ENCODE measurements around the gene RAN.
"Not testable (repeated sequence)": the region's sequence is repeated elsewhere in the genome, so short reads cannot be mapped to it uniquely, and the experiment has no call there.

Gene RAN

DNA sequence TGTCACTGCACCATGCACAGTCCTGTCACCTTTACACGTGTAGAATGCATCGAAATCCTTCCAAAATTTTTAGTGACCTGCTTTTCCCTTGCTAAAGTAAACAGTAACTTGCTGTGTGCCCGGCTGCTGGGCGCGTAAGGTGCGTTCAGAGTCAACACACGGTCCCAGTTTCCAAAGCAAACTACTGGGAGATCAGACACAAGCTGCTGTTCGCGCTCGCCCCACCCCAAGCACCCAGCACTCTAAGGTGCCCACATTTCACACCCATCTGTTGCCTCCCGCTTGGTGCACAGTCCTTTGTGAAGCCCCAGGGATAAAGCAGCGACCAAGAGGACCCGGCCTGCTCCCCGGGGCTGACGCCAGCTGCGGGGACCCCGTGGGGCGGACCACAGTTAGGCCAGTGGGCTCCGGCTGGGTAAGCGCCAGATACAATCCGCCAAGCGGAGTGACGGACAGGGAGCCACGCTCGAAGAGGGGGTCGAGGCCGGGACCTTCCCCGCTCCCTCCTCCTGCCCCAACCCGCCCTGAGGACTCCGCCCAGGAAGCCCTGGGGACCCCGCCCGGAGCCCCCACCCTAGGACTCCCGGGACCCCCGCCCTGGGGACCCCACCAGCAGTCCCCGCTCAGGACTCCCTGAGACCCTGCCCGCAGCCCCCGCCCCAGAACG lies 33.4 kb upstream of the RAN start:
- TF ChIP-seq, protein P1, sequence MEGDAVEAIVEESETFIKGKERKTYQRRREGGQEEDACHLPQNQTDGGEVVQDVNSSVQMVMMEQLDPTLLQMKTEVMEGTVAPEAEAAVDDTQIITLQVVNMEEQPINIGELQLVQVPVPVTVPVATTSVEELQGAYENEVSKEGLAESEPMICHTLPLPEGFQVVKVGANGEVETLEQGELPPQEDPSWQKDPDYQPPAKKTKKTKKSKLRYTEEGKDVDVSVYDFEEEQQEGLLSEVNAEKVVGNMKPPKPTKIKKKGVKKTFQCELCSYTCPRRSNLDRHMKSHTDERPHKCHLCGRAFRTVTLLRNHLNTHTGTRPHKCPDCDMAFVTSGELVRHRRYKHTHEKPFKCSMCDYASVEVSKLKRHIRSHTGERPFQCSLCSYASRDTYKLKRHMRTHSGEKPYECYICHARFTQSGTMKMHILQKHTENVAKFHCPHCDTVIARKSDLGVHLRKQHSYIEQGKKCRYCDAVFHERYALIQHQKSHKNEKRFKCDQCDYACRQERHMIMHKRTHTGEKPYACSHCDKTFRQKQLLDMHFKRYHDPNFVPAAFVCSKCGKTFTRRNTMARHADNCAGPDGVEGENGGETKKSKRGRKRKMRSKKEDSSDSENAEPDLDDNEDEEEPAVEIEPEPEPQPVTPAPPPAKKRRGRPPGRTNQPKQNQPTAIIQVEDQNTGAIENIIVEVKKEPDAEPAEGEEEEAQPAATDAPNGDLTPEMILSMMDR (IDR thresholded peaks at IDR 0.05; ENCODE audit: low read depth, low read length) = no peak

DNA sequence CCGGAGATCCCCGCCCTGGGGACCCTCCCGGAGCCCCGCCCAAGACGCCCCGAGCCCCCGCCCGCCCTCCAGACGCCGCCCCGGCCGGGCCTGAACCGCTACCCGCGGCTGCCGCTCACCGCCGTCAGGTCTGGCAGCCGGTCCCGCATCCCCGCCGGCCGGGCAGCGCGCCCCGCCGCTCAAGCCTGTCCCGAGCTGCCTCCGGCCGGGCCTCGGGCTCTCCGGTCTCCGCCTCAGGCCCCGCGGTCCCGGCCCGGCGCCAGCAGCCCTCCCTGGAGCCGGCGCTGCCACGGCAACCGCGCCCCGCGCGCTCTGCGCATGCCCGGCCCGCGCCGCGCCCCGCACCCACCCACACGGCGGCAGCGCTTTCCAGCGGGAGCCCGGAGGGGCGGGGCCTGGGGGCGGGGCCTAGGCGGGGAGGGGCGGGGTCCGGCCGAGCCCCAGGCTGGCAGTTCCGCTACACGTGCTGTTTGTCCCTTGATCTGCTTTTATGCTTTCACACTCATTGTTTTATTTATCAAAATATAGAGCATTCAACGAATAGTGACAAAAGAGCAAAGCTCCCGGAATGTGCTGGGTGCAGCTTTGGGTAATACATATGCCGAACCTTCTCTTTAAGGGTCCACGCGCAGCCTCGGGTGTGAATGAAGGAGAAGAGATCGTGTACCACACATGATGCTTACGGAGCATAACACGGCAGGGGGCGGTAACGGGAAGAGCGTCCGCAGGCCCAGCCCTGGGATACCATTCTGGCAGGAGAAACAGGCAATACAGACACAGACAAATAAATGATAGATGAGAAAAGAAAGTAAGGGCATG lies 32.7 kb upstream of the RAN start, which contains the start of gene STX2:
Gene STX2 (minus strand): TSS at position 300 of the 819 bp plus-strand sequence. CDS start 151 bp downstream, at position 149.
- TF ChIP-seq, protein P1 (IDR thresholded peaks at IDR 0.05; ENCODE audit: low read depth, low read length) = no peak
- H3K4me3 ChIP-seq (replicated peaks in 1 of 2; ENCODE audit: low read depth in 2 of 2, low read length in 2 of 2) = peak within 1 kb of the TSS; percentile 87 to 91
- peak; percentile 82 to 84 for DNase-seq (ENCODE audit: low read depth in 2 of 2)

More for the DNA sequence above, 33.4 kb upstream of the RAN start:
- peak overlapping the region; percentile 87 to 91 for H3K4me3 ChIP-seq (replicated peaks in 1 of 2; ENCODE audit: low read depth in 2 of 2, low read length in 2 of 2)
- DNase-seq (ENCODE audit: low read depth in 2 of 2) = peak; percentile 26 to 40

- no peak for DNase-seq (ENCODE audit: low read depth in 2 of 2)
- H3K4me3 ChIP-seq (replicated peaks in 1 of 2; ENCODE audit: low read depth in 2 of 2, low read length in 2 of 2) = peak overlapping the region in 1 of 2 donors; percentile 44
- TF ChIP-seq, protein P1 (IDR thresholded peaks at IDR 0.05; ENCODE audit: low read depth, low read length) = no peak
These were observed 32.0 kb upstream of the RAN start for GRCh38 chr12:130839770-130840404.

- peak in 1 of 2 donors; percentile 43 for DNase-seq (ENCODE audit: low read depth in 2 of 2)
- TF ChIP-seq, protein P1 (IDR thresholded peaks at IDR 0.05; ENCODE audit: low read depth, low read length) = no peak
- H3K4me3 ChIP-seq (replicated peaks in 1 of 2; ENCODE audit: low read depth in 2 of 2, low read length in 2 of 2) = no peak overlapping the region
These were observed 25.5 kb upstream of the RAN start for GRCh38 chr12:130846369-130846768.

- DNase-seq (ENCODE audit: low read depth in 2 of 2) = peak; percentile 21 to 48
- TF ChIP-seq, protein P1 (IDR thresholded peaks at IDR 0.05; ENCODE audit: low read depth, low read length) = no peak
- H3K4me3 ChIP-seq (replicated peaks in 1 of 2; ENCODE audit: low read depth in 2 of 2, low read length in 2 of 2) = no peak overlapping the region
These were observed 24.8 kb upstream of the RAN start for GRCh38 chr12:130847112-130847511.

GRCh38 chr12:130848105-130848504 lies 23.8 kb upstream of the RAN start:
- DNase-seq (ENCODE audit: low read depth in 2 of 2); H3K4me3 ChIP-seq (replicated peaks in 1 of 2; ENCODE audit: low read depth in 2 of 2, low read length in 2 of 2): not testable (repeated sequence)

DNA sequence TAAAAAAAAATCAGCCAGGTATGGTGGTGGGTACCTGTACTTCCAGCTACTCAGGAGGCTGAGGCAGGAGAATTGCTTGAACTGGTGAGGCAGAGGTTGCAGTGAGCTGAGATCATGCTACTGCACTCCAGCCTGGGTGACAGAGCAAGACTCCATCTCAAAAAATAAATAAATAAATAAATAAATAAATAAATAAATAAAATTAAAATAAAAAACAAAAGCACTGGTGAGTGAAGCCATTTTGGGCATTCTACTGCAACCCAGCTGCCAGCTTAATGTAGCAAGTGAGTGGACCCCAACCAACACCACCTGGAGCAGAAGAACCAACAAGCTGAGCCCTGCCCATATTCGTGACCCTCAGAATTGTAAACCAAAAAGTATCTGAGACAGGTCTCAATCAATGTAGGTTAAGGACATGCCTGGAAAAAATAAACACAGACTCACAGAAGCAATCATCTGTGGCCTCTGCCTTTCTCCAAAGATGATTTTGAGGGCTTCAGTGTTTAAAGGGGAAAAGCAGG lies 23.0 kb upstream of the RAN start:
- not testable (repeated sequence) for DNase-seq (ENCODE audit: low read depth in 2 of 2); H3K4me3 ChIP-seq (replicated peaks in 1 of 2; ENCODE audit: low read depth in 2 of 2, low read length in 2 of 2)

Data from cardiac fibroblast (primary cell).